CD4-positive, alpha-beta T cell (primary cell): Measurements from ENCODE around the gene ZNF581. TPM values are rescaled to one million over a fixed set of nuclear protein-coding genes. Genes with fewer than 3 reads are reported as not detected.

Source experiments
- ATAC-seq: fragments of 200-7000 bp; cut with Tn5 transposase; one replicate; pipeline ENCODE4 v1.10.0; 2022; ENCODE audit warnings: mild to moderate bottlenecking; ENCODE audit not compliant: poor library complexity
- CTCF ChIA-PET: fragments of 350-600 bp; sonication (Branson Sonifier 250); formaldehyde crosslinking; loops from one replicate; lab custom pipeline; 2021; ENCODE audit warnings: antibody characterized with exemption, inconsistent platforms; lab: Charles Lee
- POLR2A ChIA-PET: fragments of 350-600 bp; sonication (Branson Sonifier 250); formaldehyde crosslinking; loops from one replicate; lab custom pipeline; 2021; ENCODE audit warnings: antibody characterized with exemption, inconsistent platforms; lab: Charles Lee
- DNase-seq, 14 experiments: peaks; one replicate each; pipeline ENCODE4 v3.0.0-alpha.2; 2013 to 2020; ENCODE audit warnings: mixed read lengths in 2 of 14
- H3K27ac ChIP-seq, 2 donors: one replicate each; pipeline versions ENCODE4 v1.5.1 to v1.7.0; 2013; ENCODE audit warnings: low read length in 2 of 2, low read depth in 1 of 2, mild to moderate bottlenecking in 1 of 2
- H3K27me3 ChIP-seq, 2 experiments: 1 replicate in 1 of 2; 2 replicates in 1 of 2; pipeline versions ENCODE4 v1.6.1 to v1.7.0; 2013; ENCODE audit warnings: low read length in 2 of 2, control low read depth in 1 of 2, mild to moderate bottlenecking in 1 of 2, moderate library complexity in 1 of 2; ENCODE audit not compliant: insufficient read depth in 2 of 2, control insufficient read depth in 1 of 2
- H3K36me3 ChIP-seq: one replicate; pipeline ENCODE4 v1.6.1; 2013; ENCODE audit warnings: low read length, control low read depth; ENCODE audit not compliant: insufficient read depth
- H3K4me1 ChIP-seq: one replicate; pipeline ENCODE4 v1.6.1; 2013; ENCODE audit warnings: low read length, control low read depth; ENCODE audit not compliant: insufficient read depth
- H3K4me3 ChIP-seq: one replicate; pipeline ENCODE4 v1.5.1; 2013; ENCODE audit warnings: mild to moderate bottlenecking, low read length, moderate library complexity
- H3K9me3 ChIP-seq, 2 experiments: 1 replicate in 1 of 2; 2 replicates in 1 of 2; pipeline versions ENCODE4 v1.6.1 to v1.7.0; 2013; ENCODE audit warnings: low read length in 2 of 2, mild to moderate bottlenecking in 2 of 2, control low read depth in 1 of 2, moderate library complexity in 1 of 2; ENCODE audit not compliant: control insufficient read depth in 1 of 2, insufficient read depth in 1 of 2
- H3K27ac Mint-ChIP-seq: one replicate; pipeline ENCODE4 v1.8.0; 2020; ENCODE audit warnings: mixed read lengths
- H3K27me3 Mint-ChIP-seq: one replicate; pipeline ENCODE4 v1.8.0; 2021; ENCODE audit warnings: mixed read lengths
- H3K36me3 Mint-ChIP-seq: one replicate; pipeline ENCODE4 v1.8.0; 2021; ENCODE audit warnings: low read depth, mixed read lengths
- H3K4me1 Mint-ChIP-seq: one replicate; pipeline ENCODE4 v1.8.0; 2021; ENCODE audit warnings: low read depth, mixed read lengths
- H3K4me3 Mint-ChIP-seq: one replicate; pipeline ENCODE4 v1.8.0; 2020; ENCODE audit warnings: mild to moderate bottlenecking, mixed read lengths
- H3K9me3 Mint-ChIP-seq: one replicate; pipeline ENCODE4 v1.8.0; 2020; ENCODE audit warnings: mixed read lengths
- intact Hi-C, 2 experiments: fragments of 100-400 bp; cut with DNase I in 1 of 2; cut with micrococcal nuclease in 1 of 2; formaldehyde crosslinking; loops; one replicate each; pipeline versions ENCODE4 v1.15.1 to v1.9.0; 2023 to 2025; cut with DNase I, micrococcal nuclease
- total RNA-seq, 174 experiments: library from RNA in 2 of 174; stranded (reverse) in 2 of 174; gene quantifications; one replicate each; pipeline ENCODE4 v1.2.3 and lab custom pipeline; 2021 to 2026
- TF ChIP-seq, protein P1 (sequence below): fragments of 200-600 bp; IDR thresholded peaks from one replicate; pipeline ENCODE4 v1.8.0; 2022; ENCODE audit warnings: antibody characterized with exemption, mild to moderate bottlenecking

ZNF581 gene
- total RNA-seq, 2 experiments from 2014 or later = 23.1 to 24.7 TPM

DNA sequence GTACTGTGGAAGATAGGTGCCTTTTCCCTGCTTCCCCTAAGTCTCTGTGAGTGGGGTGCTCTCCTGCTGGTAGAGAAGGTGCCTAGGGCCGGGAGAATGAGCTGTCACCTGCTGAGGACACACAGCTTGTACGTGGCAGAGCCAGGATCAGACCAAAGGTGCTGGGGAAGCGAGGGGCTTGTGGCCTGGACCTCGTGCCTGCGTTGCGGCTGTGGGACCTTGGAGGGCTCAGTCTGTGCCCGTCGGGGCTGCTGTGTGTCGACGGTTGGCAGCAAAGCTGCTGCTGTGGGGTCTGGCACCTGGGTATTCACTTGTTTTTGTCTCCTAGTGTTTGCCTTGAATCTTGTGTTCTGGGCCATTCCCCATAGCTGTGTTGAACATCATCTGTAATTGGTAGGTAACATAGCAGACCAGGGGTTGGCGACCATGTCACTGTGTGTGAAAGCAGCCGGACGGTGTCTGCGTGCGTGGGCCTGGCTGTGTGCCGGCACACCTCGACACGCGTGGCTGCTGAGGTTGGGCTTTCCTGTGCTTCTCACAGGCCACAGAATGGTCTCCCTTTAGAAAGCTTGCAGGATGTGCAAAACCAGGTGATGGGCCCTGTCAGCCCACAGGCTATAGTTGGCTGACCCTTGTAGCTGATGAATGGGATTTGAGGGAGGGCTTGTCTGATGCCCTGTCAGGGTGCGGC lies 20.5 kb downstream of the ZNF581 start:
- ATAC-seq (no peak), DNase-seq (no peak)
- H3K4me1 Mint-ChIP-seq = peaks cover 16% of the 10 kb centered on the region
- no peak overlapping the region for H3K27ac ChIP-seq
- H3K4me3 Mint-ChIP-seq = no peak overlapping the region
- H3K27me3 Mint-ChIP-seq = no peaks in the 10 kb centered on the region
- TF ChIP-seq, protein P1, sequence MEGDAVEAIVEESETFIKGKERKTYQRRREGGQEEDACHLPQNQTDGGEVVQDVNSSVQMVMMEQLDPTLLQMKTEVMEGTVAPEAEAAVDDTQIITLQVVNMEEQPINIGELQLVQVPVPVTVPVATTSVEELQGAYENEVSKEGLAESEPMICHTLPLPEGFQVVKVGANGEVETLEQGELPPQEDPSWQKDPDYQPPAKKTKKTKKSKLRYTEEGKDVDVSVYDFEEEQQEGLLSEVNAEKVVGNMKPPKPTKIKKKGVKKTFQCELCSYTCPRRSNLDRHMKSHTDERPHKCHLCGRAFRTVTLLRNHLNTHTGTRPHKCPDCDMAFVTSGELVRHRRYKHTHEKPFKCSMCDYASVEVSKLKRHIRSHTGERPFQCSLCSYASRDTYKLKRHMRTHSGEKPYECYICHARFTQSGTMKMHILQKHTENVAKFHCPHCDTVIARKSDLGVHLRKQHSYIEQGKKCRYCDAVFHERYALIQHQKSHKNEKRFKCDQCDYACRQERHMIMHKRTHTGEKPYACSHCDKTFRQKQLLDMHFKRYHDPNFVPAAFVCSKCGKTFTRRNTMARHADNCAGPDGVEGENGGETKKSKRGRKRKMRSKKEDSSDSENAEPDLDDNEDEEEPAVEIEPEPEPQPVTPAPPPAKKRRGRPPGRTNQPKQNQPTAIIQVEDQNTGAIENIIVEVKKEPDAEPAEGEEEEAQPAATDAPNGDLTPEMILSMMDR = no peak
- intact Hi-C loops = no loop called here
- H3K36me3 Mint-ChIP-seq = peaks cover 80% of the 10 kb centered on the region
- CTCF ChIA-PET = interaction anchor here (0.9 kb wide), 1 partner anchor 11 kb away, joined by 6 read pairs; no protein-coding TSS in a partner anchor
- no peak overlapping the region for H3K4me3 ChIP-seq
- H3K27me3 ChIP-seq = no peaks in the 10 kb centered on the region
- no peaks in the 10 kb centered on the region for H3K9me3 ChIP-seq
- peaks cover 35% of the 10 kb centered on the region for H3K4me1 ChIP-seq
- POLR2A ChIA-PET = interaction anchor here (0.8 to 1.0 kb wide), 2 partner anchors 10 to 30 kb away, joined by 3 read pairs; partner anchors contain the start of gene EPN1
- H3K9me3 Mint-ChIP-seq = no peaks in the 10 kb centered on the region
- H3K27ac Mint-ChIP-seq = no peak overlapping the region
- H3K36me3 ChIP-seq = peaks cover 93% of the 10 kb centered on the region

DNA sequence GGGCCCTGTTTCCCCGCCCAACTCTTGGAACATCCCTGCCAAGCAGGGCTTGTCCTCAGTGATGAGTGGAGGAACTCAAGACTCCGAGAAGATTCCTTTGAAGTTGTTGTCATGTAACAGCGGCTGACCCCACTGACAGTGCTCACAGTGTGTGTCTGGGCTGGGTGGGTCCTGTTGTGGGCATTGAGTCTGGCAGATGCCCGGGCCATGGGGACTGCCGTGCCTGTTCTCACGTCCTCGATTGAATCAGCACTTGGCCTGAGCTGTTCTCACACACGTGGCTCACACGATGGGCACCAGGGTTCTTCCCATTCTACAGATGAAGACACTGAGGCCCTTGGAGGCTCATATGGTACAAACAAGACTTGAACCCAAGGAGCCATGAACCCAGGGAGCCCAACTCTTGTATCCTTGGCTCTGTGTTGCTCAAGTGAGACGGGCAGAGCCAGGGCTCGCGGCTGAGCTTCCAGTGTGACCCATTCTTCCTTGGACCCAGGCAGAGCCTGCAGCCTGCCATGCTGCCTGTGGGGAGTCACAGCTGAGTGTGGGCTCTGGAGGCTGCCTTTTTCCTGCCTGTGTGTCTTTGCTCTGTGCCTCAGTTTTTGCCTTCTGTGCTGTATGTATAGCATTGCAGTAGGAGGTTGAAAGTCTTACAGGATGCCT lies 23.0 kb downstream of the ZNF581 start:
- DNase-seq (no peak), ATAC-seq (no peak)
- Mint-ChIP-seq H3K4me1 (peaks cover 21% of the 10 kb centered on the region), H3K27me3 (no peaks in the 10 kb centered on the region), H3K4me3 (no peak overlapping the region), H3K9me3 (no peaks in the 10 kb centered on the region), H3K27ac (no peak overlapping the region), H3K36me3 (peaks cover 90% of the 10 kb centered on the region)
- ChIA-PET POLR2A (interaction anchor here (0.8 to 1.3 kb wide), 3 partner anchors 10 to 12 kb away, joined by 3 to 6 read pairs (median 4); partner anchors contain the start of gene U2AF2), CTCF (no interaction called here)
- TF ChIP-seq, protein P1 = no peak
- Histone ChIP-seq H3K9me3 (no peaks in the 10 kb centered on the region), H3K27me3 (no peaks in the 10 kb centered on the region), H3K4me3 (no peak overlapping the region), H3K27ac (no peak overlapping the region), H3K4me1 (peaks cover 39% of the 10 kb centered on the region), H3K36me3 (peaks cover 92% of the 10 kb centered on the region)
- intact Hi-C loops = no loop called here

DNA sequence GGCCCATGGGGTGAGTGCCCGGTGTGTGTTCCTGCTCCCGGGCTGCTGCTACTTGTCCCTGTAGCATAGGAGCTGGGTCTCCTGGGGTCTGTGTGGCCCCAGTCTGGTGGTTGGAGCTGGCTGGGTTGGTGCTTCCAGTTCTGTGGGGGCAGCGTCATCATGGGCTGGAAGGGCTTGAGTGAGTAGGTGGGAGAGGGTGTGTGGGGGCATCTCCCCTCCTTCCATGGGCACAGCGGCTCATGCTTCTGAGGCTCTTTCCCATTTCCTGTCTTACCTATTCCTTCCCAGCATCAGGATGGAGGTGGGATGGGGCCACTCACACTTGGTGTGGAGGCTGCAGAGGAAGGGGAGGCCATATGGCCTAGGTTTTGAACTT lies 23.5 kb downstream of the ZNF581 start:
- Mint-ChIP-seq H3K36me3 (peaks cover 88% of the 10 kb centered on the region), H3K27ac (no peak overlapping the region), H3K27me3 (no peaks in the 10 kb centered on the region), H3K9me3 (no peaks in the 10 kb centered on the region), H3K4me1 (peaks cover 18% of the 10 kb centered on the region), H3K4me3 (no peak overlapping the region)
- Histone ChIP-seq H3K27ac (no peak overlapping the region), H3K36me3 (peaks cover 87% of the 10 kb centered on the region), H3K27me3 (no peaks in the 10 kb centered on the region), H3K4me1 (peaks cover 39% of the 10 kb centered on the region), H3K4me3 (no peak overlapping the region), H3K9me3 (no peaks in the 10 kb centered on the region)
- TF ChIP-seq, protein P1 = no peak
- ATAC-seq = no peak
- intact Hi-C loops = no loop called here
- DNase-seq = no peak
- CTCF ChIA-PET = no interaction called here
- POLR2A ChIA-PET = interaction anchor here (1.0 to 1.3 kb wide), 2 partner anchors 10 to 12 kb away, joined by 3 to 6 read pairs; partner anchors contain the start of gene U2AF2
